Loucy (cell line): Measurements from ENCODE around the gene UBTF.

ENCODE experiments used
- H2AFZ ChIP-seq: fragments of 200-600 bp; sonication (generic); 2 replicates; pipeline ENCODE4 v1.6.0; 2016; ENCODE audit warnings: antibody characterized with exemption, mild to moderate bottlenecking, low read length, moderate library complexity
- H3F3A ChIP-seq: fragments of 200-600 bp; 2 replicates; pipeline ENCODE4 v1.6.0; 2016; ENCODE audit warnings: antibody characterized with exemption, low read depth, mild to moderate bottlenecking
- H3K27me3 ChIP-seq: fragments of 200-600 bp; sonication (generic); 2 replicates; pipeline ENCODE4 v1.6.1; 2014; ENCODE audit warnings: low read length, mild to moderate bottlenecking; ENCODE audit not compliant: insufficient read depth, poor library complexity, severe bottlenecking
- H3K36me3 ChIP-seq: fragments of 200-600 bp; sonication (generic); 2 replicates; pipeline ENCODE4 v1.6.1; 2016; ENCODE audit warnings: low read length; ENCODE audit not compliant: insufficient read depth
- H3K4me1 ChIP-seq: fragments of 200-600 bp; sonication (generic); 2 replicates; pipeline ENCODE4 v1.5.1; 2014; ENCODE audit warnings: low read length, mild to moderate bottlenecking; ENCODE audit not compliant: insufficient read depth, poor library complexity, severe bottlenecking
- H3K4me2 ChIP-seq: fragments of 200-600 bp; sonication (generic); 2 replicates; pipeline ENCODE4 v1.6.0; 2014; ENCODE audit warnings: antibody characterized with exemption, low read length, low read depth, mild to moderate bottlenecking; ENCODE audit not compliant: poor library complexity, severe bottlenecking
- H3K4me3 ChIP-seq: fragments of 200-600 bp; sonication (generic); 2 replicates; pipeline ENCODE4 v1.5.1; 2014; ENCODE audit warnings: low read length, mild to moderate bottlenecking, mixed read lengths; ENCODE audit not compliant: poor library complexity, severe bottlenecking
- H3K79me2 ChIP-seq: fragments of 200-600 bp; sonication (generic); 2 replicates; pipeline ENCODE4 v1.6.1; 2014; ENCODE audit warnings: low read length; ENCODE audit not compliant: insufficient read depth
- H3K9ac ChIP-seq: fragments of 200-600 bp; sonication (generic); 2 replicates; pipeline ENCODE4 v1.6.0; 2014; ENCODE audit warnings: mild to moderate bottlenecking, low read depth, low read length, moderate library complexity; ENCODE audit not compliant: poor library complexity, severe bottlenecking
- H3K9me2 ChIP-seq: fragments of 200-600 bp; sonication (generic); replicated peaks from 2 replicates; pipeline ENCODE4 v1.6.1; 2016; ENCODE audit warnings: low read depth, low read length, mixed read lengths
- H3K9me3 ChIP-seq: fragments of 200-600 bp; sonication (generic); 2 replicates; pipeline ENCODE4 v1.6.1; 2014; ENCODE audit warnings: mild to moderate bottlenecking, antibody characterized with exemption, low read length, low read depth; ENCODE audit not compliant: insufficient read depth
- H4K20me1 ChIP-seq: fragments of 200-600 bp; sonication (generic); 2 replicates; pipeline ENCODE4 v1.6.0; 2014; ENCODE audit warnings: antibody characterized with exemption, low read length, mild to moderate bottlenecking; ENCODE audit not compliant: insufficient read depth, poor library complexity, severe bottlenecking
- CTCF ChIP-seq: fragments of 200-600 bp; sonication (generic); conservative IDR thresholded peaks from 2 replicates; pipeline ENCODE4 v1.5.1; 2014; ENCODE audit warnings: mild to moderate bottlenecking, antibody characterized with exemption, low read length
- EZH2phosphoT487 ChIP-seq: fragments of 200-600 bp; IDR thresholded peaks from 2 replicates; pipeline ENCODE4 v1.6.1; 2018; ENCODE audit warnings: antibody characterized with exemption, mild to moderate bottlenecking, moderate library complexity, borderline replicate concordance

UBTF gene

GRCh38 chr17:44210342-44211192 lies 8.9 kb downstream of the UBTF start:
- Histone ChIP-seq H3K9me3 (no peaks in the 10 kb centered on the region), H3F3A (no peaks in the 10 kb centered on the region), H4K20me1 (peaks cover 18% of the 10 kb centered on the region), H3K4me2 (no peak overlapping the region), H3K9me2 (no peaks in the 10 kb centered on the region), H3K36me3 (peaks cover 74% of the 10 kb centered on the region; the same call in 1 of the 2 replicates), H3K4me3 (no peak overlapping the region), H3K9ac (no peak overlapping the region), H3K79me2 (peaks cover 22% of the 10 kb centered on the region; the same call in 1 of the 2 replicates), H2AFZ (no peak overlapping the region), H3K4me1 (peaks cover 2% of the 10 kb centered on the region), H3K27me3 (no peaks in the 10 kb centered on the region)
- peak; percentile 38 for TF ChIP-seq CTCF
- no peak for TF ChIP-seq EZH2phosphoT487

- no peak for TF ChIP-seq EZH2phosphoT487
- TF ChIP-seq CTCF, result no peak
- Histone ChIP-seq H4K20me1 (peaks cover 11% of the 10 kb centered on the region), H3K79me2 (peaks cover 15% of the 10 kb centered on the region; the same call in 1 of the 2 replicates), H3K4me2 (no peak overlapping the region), H3K27me3 (no peaks in the 10 kb centered on the region), H3K4me1 (no peaks in the 10 kb centered on the region), H3F3A (0 out of 2 replicates have a peak, but pooled peaks cover 4% of the 10 kb centered on the region), H3K9me2 (no peaks in the 10 kb centered on the region), H3K9ac (no peak overlapping the region), H2AFZ (no peak overlapping the region), H3K4me3 (no peak overlapping the region), H3K9me3 (no peaks in the 10 kb centered on the region), H3K36me3 (peaks cover 67% of the 10 kb centered on the region; the same call in 1 of the 2 replicates)
Measured at GRCh38 chr17:44209786-44210341, 9.6 kb downstream of the UBTF start.

GRCh38 chr17:44207743-44208142 lies 11.7 kb downstream of the UBTF start:
- no peaks in the 10 kb centered on the region for H3K79me2 ChIP-seq
- H2AFZ ChIP-seq, result no peak overlapping the region
- H3F3A ChIP-seq, result 0 out of 2 replicates have a peak, but pooled peaks cover 4% of the 10 kb centered on the region
- H3K4me1 ChIP-seq, result peaks cover 4% of the 10 kb centered on the region
- H3K9me3 ChIP-seq, result no peaks in the 10 kb centered on the region
- H3K27me3 ChIP-seq, result no peaks in the 10 kb centered on the region
- H3K36me3 ChIP-seq, result peaks cover 49% of the 10 kb centered on the region; the same call in 1 of the 2 replicates
- H3K9me2 ChIP-seq, result no peaks in the 10 kb centered on the region
- no peak overlapping the region for H3K4me3 ChIP-seq
- H3K9ac ChIP-seq, result no peak overlapping the region
- TF ChIP-seq EZH2phosphoT487 (no peak), CTCF (no peak)
- H3K4me2 ChIP-seq, result no peak overlapping the region
- H4K20me1 ChIP-seq, result no peaks in the 10 kb centered on the region
